SK-N-MC (cell line): ENCODE data around the gene FAM81A.

Source experiments
- EZH2 ChIP-seq: fragments of 200-600 bp; sonication (generic); IDR thresholded peaks from one replicate; pipeline ENCODE4 v1.6.1; 2017; ENCODE audit warnings: antibody characterized with exemption
- POLR2AphosphoS5 ChIP-seq: IDR thresholded peaks from 2 replicates; pipeline ENCODE4 v1.6.1; 2012; ENCODE audit warnings: mild to moderate bottlenecking, low read depth, low read length, borderline replicate concordance

DNA sequence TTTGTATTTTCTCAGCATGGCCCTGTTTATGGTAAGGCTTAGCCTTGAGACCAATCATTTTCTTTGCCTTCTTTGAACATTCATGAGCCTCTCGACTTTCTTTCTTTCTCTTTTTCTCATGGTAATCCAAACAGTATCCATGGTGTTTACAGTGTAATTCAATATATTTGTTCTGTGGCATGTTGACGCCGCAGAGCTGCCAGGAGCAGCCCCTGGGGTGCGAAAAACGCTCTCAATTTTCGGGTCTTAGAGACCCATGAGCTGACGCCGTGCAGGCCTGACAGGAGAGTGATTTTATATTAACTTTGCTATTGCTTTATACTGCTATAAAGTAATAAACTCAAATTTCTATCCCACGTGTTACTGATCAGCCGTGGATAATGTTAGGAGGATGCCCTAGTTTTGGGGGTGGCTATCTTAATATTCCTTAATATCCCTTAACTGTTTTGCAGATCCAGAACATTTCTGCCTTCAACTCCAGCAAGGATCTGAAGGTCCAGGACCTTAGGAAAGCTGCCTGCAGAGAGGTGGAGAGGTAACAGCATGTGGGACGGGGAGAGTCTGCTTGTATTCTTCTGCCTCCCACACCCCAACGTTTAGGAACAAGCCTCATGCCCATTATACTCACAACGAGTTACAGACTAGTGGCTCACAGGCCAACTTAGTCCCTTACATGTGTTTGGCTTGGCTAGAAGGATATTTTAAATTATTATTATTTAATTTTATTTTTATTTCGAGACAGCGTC lies 36.0 kb upstream of the FAM81A start:
- TF ChIP-seq EZH2 (no peak), POLR2AphosphoS5 (no peak)
